GM19025 (cell line): ENCODE results near the gene PRKACB.
"Not testable (repeated sequence)": the region's sequence is repeated elsewhere in the genome, so short reads cannot be mapped to it uniquely, and the experiment has no call there.

ENCODE experiments used
- ATAC-seq: cut with Tn5 transposase; IDR thresholded peaks from one replicate; pipeline ENCODE4 v1.9.1; 2021; ENCODE audit warnings: mild to moderate bottlenecking, low read depth, moderate library complexity; ENCODE audit not compliant: unreplicated experiment

PRKACB gene

DNA sequence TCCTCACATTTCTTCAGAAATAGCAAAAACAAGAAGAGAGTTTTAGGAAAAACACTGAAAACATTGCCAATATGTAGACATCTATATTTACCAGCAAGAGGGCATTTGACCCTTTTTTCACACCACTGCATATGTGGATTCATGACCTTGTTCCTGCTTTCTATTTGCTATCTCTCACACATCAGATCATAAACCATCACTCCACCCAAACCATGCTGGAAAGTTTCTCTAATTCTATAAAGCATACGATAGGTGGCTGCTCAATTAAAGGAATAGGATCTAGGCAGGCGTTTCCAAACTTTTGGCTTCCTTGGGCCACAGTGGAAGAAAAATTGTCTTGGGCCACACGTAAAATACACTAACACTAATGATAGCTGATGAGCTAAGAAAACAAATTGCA, 121.8 kb downstream of the PRKACB start:
- no peak for ATAC-seq

DNA sequence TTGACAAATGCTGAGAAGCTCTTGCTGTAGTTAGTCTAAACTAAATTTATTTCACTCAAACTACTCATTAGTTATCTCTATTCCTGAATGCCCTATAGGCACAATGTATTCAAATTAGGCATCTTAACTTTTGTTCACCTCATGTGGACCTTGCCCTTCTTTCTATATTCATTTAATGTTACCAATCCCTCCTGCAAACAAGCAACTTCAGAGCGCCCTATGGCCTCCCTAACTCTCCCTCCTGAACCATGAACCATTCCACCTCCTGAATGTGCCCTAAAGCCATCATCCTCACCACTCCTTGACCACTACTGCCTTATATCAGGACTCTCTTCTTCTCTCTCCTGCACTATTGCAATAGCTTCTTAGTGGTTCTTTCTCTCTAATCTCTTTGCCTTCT, 122.7 kb downstream of the PRKACB start:
- ATAC-seq, result no peak

DNA sequence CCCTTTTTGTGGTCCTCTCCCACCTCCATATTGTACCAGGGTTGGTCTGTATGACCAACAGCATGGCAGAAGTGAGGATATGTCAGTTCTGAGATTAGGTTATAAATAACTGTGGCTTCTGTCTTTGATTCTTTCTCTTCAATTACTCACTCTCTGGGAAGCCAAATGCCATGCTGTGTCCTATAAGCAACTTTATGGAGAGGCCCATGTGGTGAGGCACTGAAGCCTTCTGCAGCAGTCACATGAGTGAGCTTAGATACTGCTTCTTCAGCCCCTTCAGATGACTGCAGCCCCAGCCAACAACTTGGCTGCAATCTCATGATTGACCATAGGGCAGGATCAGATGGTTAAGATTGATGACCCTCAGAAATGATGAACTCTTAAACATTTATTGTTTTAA, 123.4 kb downstream of the PRKACB start:
- no peak for ATAC-seq

- ATAC-seq, result no peak
Measured at GRCh38 chr1:84268346-84268745, 124.3 kb downstream of the PRKACB start.

GRCh38 chr1:84269306-84269705, 125.2 kb downstream of the PRKACB start:
- no peak for ATAC-seq

DNA sequence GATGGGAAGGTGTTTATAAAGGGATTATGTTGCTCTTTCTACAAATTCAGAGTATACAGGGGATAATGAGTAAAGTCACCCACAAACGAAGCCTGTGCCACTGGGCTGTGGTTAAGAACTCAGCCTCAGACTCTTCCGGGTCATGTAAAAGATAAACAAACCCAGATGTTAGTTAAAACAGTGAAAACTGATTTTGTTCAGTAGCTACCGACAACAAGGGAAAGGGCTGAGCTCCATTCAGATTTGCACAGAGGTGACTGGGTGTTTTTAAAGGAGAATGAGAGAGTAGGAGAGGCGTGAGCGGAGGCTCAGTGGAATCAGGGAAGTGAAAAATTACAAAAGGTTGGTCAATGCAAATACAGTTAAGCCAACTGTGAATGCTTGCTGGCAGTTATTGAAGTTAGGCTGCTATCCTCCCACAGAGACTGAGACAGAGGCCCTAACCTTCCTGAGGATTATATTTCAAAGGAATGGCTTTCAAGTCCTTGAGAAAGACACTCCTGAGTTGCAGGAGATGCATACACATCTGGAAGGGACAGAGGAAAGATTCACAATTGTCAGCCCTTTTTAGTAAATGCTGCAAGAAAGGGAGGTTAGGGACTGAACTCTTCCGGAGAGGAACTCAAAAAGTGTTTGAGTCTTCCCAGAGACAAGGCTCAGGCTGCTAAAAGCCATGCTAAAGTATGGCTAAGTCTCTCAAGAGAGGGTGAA, 127.5 kb downstream of the PRKACB start:
- peak; percentile 92 for ATAC-seq

DNA sequence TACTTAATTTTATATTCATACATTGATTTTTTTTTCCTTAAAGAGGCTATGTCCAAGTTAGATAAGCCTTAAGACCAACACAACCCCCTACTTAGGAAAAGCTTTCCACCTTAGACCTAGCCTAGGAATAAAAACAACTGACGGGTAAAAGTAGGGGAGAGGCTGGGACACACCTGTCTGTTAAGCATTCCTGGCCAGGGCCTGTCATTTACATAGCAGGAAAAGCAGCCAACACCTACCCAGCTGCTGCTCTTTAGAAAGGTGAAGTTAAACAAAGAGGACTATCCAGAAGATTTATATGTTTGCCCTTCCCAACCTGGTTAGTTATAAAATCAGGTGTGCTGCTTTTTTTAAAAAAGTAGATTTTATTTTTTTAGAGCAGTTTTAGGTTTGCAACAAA, 128.3 kb downstream of the PRKACB start:
- ATAC-seq, result no peak

DNA sequence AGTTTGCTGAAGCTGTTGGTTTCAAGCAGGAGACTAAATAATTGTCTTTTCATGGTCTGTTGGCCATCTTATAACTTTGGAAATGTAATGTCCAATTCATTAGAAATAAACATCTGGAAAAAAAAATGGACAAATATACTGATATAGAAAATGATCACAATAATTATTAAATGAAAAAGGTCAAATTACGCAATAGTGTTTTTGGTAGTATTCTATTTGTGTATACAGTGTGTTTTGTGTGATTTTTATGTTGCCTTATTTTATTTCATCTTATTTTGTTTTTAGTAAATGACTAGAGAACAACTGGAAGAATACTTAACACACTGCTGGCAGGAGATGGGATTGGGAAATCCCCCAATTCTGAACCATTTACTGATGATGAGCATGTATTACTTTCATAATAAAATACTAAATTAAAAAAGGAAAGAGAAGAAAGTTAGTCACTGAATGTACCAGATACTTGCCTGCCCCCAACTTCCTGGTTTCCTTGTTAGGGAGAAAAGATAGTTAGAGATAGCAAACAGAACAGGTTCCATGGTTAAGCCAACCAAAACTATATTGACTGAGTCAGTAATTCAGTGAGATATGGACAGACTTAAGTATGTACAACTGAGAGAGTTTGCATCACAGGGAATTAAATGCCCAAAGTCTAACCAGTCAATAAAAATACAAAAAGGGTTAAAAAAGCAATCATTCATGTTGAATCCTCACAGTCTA, 133.4 kb downstream of the PRKACB start:
- no peak for ATAC-seq

DNA sequence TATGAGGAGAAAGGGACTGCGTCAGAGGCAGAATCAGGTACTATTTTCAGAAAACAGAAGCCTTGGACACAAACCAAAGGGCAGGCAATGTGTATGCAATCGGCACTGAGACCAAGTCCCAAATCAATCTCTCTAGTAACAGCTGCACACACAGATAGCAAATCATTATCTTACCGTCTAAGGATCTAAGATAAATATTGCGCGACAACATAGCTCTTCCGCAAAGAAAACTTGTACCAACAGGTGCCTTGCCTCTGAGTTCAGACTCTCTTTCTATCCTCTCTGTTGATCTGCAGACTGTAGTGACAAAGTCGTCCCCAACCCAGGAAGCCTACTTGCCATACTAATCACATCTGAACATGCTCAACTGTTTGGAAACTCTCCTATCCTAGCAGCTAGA, 134.8 kb downstream of the PRKACB start:
- no peak for ATAC-seq

- no peak for ATAC-seq
Measured at GRCh38 chr1:84280912-84281311, 136.8 kb downstream of the PRKACB start.

GRCh38 chr1:84282780-84283333, 138.8 kb downstream of the PRKACB start:
- no peak for ATAC-seq

DNA sequence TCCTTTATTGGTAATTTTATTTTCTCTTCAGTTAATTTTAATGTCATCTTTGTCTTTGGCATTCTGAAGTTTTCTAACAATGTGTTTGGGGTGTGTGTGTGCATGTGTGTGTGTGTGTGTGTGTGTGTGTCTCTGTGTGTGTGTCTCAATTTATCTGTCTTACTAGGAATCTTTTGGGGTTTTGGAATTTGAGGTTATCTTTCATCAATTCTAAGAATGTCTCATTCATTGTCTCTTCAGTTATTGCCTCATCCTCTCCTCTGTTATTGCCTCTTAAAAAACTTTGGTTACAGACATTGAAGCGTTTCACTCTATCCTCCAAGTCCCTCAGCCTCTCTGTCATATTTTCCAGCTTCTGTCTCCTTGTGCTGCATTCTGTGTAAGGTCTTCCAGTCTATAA, 139.3 kb downstream of the PRKACB start:
- ATAC-seq, result no peak

DNA sequence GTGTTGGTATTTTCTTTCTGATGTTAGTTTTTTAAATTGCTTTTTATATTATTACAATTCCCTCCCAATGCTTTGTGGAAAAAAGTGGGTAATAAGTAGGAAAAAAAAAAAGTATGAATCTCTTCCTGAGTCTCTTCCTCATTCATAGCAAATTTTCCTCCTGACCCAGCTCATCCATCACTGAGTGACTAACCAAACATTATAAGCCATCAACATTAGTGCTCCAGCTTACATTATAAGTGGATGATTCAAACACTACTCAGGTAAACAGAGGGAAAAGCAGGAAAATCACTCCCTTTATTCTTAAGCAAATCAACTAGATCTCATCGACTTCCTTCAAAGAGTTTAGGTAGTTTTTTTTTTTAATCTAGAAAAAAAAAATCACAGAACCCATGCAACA, 142.0 kb downstream of the PRKACB start:
- ATAC-seq, result no peak

- ATAC-seq, result not testable (repeated sequence)
Measured at GRCh38 chr1:84287389-84287788, 143.3 kb downstream of the PRKACB start.
